ENCODE measurements around the gene NACA. TPM values are rescaled to one million over a fixed set of nuclear protein-coding genes. Genes with fewer than 3 reads are reported as not detected.
A peak's percentile ranks its signal among the peaks of the same experiment; 100 is the strongest.
"Not testable (repeated sequence)": the region's sequence is repeated elsewhere in the genome, so short reads cannot be mapped to it uniquely, and the experiment has no call there.

The NACA gene
- total and polyA plus RNA-seq, 7 donors, result 1,056 to 2,405 (median 1,536) TPM

GRCh38 chr12:56715798-56716197 lies 9.3 kb downstream of the NACA start:
- no peaks in the 10 kb centered on the region for H3K27me3 ChIP-seq
- peak overlapping the region in 1 of 4 donors; percentile 1 for H3K27ac ChIP-seq
- intact Hi-C loops (cut with DNase I), result no loop called here
- peaks cover 37 to 77% (median 43%) of the 10 kb centered on the region in 4 donors for H3K36me3 ChIP-seq
- H3K4me1 ChIP-seq, result peaks cover 0 to 57% (median 45%) of the 10 kb centered on the region in 4 donors
- no peaks in the 10 kb centered on the region for H3K9me3 ChIP-seq
- 79 to 85% methylated on average over 8 of the region's 8 CpGs for WGBS, 2 donors
- TF ChIP-seq EP300 (IDR thresholded peaks at IDR 0.05) (no peak), CTCF (IDR thresholded peaks at IDR 0.05) (no peak), POLR2AphosphoS5 (IDR thresholded peaks at IDR 0.05) (no peak), POLR2A (IDR thresholded peaks at IDR 0.05) (no peak)
- H3K4me3 ChIP-seq, result no peak overlapping the region
- no peak for DNase-seq

- Histone ChIP-seq H3K27me3 (no peaks in the 10 kb centered on the region), H3K9me3 (no peaks in the 10 kb centered on the region), H3K4me3 (no peak overlapping the region), H3K27ac (no peak overlapping the region), H3K4me1 (peaks cover 0 to 44% (median 33%) of the 10 kb centered on the region in 4 donors), H3K36me3 (peaks cover 37 to 64% (median 39%) of the 10 kb centered on the region in 4 donors)
- TF ChIP-seq EP300 (IDR thresholded peaks at IDR 0.05) (no peak), POLR2AphosphoS5 (IDR thresholded peaks at IDR 0.05) (no peak), CTCF (IDR thresholded peaks at IDR 0.05) (no peak), POLR2A (IDR thresholded peaks at IDR 0.05) (no peak)
- intact Hi-C loops (cut with DNase I), result no loop called here
- DNase-seq, result no peak
- 96 to 97% methylated on average over 2 of the region's 2 CpGs for WGBS, 2 donors
Measured at GRCh38 chr12:56714431-56714929, 10.6 kb downstream of the NACA start.

- intact Hi-C loops (cut with DNase I), result no loop called here
Measured at GRCh38 chr12:56713345-56713744, 11.8 kb downstream of the NACA start.

GRCh38 chr12:56709759-56710376 lies 15.2 kb downstream of the NACA start:
- H3K36me3 ChIP-seq, result peaks cover 27 to 39% (median 31%) of the 10 kb centered on the region in 4 donors
- intact Hi-C loops (cut with DNase I), result no loop called here
- H3K4me1 ChIP-seq, result no peaks in the 10 kb centered on the region
- no peak for DNase-seq
- no peaks in the 10 kb centered on the region for H3K9me3 ChIP-seq
- 76 to 85% methylated on average over 5 of the region's 5 CpGs for WGBS, 2 donors
- no peak for TF ChIP-seq EP300 (IDR thresholded peaks at IDR 0.05)
- no peak overlapping the region for H3K27ac ChIP-seq
- no peaks in the 10 kb centered on the region for H3K27me3 ChIP-seq
- H3K4me3 ChIP-seq, result no peak overlapping the region

More at GRCh38 chr12:56713345-56713744, 11.8 kb downstream of the NACA start:
- TF ChIP-seq CTCF (IDR thresholded peaks at IDR 0.05), result no peak
- TF ChIP-seq EP300 (IDR thresholded peaks at IDR 0.05), result no peak
- no peak for TF ChIP-seq POLR2AphosphoS5 (IDR thresholded peaks at IDR 0.05)
- no peak for TF ChIP-seq POLR2A (IDR thresholded peaks at IDR 0.05)
- no peaks in the 10 kb centered on the region for H3K9me3 ChIP-seq
- no peak overlapping the region for H3K4me3 ChIP-seq
- H3K4me1 ChIP-seq, result peaks cover 0 to 33% (median 22%) of the 10 kb centered on the region in 4 donors
- H3K36me3 ChIP-seq, result peaks cover 31 to 53% (median 34%) of the 10 kb centered on the region in 4 donors
- no peak overlapping the region for H3K27ac ChIP-seq
- DNase-seq, result no peak
- 90 to 94% methylated on average over 3 of the region's 3 CpGs for WGBS, 2 donors
- H3K27me3 ChIP-seq, result no peaks in the 10 kb centered on the region

GRCh38 chr12:56704522-56704921 lies 20.6 kb downstream of the NACA start:
- 83 to 91% methylated on average over 5 of the region's 5 CpGs for WGBS, 2 donors
- DNase-seq; H3K4me1 ChIP-seq; H3K9me3 ChIP-seq; H3K27ac ChIP-seq; H3K4me3 ChIP-seq; H3K27me3 ChIP-seq; H3K36me3 ChIP-seq; intact Hi-C loops (cut with DNase I): not testable (repeated sequence)
